Body of pancreas (tissue), 4 donors: ENCODE data around the gene HTT.

Experiments
- POLR2A ChIP-seq, 3 donors: fragments of 450-650 bp; IDR thresholded peaks; one replicate each; pipeline ENCODE4 v1.6.1; 2016; ENCODE audit warnings: antibody characterized with exemption in 3 of 3, mild to moderate bottlenecking in 2 of 3
- TF ChIP-seq, protein P1 (sequence below), 7 experiments: fragments of 450-650 bp in 4 of 7; fragments of 200-600 bp in 3 of 7; sonication (generic) in 3 of 7; IDR thresholded peaks; one replicate each; pipeline ENCODE4 v1.5.1; 2016 to 2019; ENCODE audit warnings: antibody characterized with exemption in 7 of 7

DNA sequence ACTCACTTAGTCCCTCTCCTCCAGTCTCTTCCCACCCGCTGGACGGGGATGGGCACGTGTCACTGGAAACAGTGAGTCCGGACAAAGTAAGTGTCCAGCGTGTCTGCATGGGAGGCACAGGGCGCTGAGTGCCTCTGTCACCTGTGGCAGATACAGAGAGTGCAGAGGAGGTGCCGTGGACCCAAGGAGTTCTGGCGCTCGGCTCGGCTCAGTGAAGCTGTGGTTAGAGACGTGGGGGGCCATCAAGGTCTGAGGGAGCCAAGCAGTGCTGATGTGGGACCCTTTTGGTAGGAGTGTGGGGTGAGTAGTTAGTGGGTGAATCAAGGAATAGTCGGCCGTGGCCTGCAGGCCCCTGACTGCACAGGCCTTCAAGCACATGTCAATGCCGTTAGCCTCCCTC lies 134.3 kb downstream of the HTT start:
- TF ChIP-seq POLR2A (IDR thresholded peaks at IDR 0.05), result no peak
- TF ChIP-seq, protein P1, sequence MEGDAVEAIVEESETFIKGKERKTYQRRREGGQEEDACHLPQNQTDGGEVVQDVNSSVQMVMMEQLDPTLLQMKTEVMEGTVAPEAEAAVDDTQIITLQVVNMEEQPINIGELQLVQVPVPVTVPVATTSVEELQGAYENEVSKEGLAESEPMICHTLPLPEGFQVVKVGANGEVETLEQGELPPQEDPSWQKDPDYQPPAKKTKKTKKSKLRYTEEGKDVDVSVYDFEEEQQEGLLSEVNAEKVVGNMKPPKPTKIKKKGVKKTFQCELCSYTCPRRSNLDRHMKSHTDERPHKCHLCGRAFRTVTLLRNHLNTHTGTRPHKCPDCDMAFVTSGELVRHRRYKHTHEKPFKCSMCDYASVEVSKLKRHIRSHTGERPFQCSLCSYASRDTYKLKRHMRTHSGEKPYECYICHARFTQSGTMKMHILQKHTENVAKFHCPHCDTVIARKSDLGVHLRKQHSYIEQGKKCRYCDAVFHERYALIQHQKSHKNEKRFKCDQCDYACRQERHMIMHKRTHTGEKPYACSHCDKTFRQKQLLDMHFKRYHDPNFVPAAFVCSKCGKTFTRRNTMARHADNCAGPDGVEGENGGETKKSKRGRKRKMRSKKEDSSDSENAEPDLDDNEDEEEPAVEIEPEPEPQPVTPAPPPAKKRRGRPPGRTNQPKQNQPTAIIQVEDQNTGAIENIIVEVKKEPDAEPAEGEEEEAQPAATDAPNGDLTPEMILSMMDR (IDR thresholded peaks at IDR 0.05), result no peak
